SK-N-SH (cell line): Measurements from ENCODE around the gene GALNT12.

Experiments used
- CHD2 ChIP-seq: fragments of 150-350 bp; IDR thresholded peaks from 2 replicates; pipeline ENCODE4 v1.6.1; 2018; ENCODE audit warnings: low read length; ENCODE audit not compliant: partially characterized antibody
- CTCF ChIP-seq: fragments of 200-600 bp; sonication (generic); IDR thresholded peaks from 2 replicates; pipeline ENCODE4 v1.6.1; 2017; ENCODE audit warnings: antibody characterized with exemption, mild to moderate bottlenecking, moderate library complexity
- ELF1 ChIP-seq: IDR thresholded peaks from 2 replicates; pipeline ENCODE4 v1.4.0; 2012
- EP300 ChIP-seq, 2 experiments: IDR thresholded peaks; 2 replicates each; pipeline versions ENCODE4 v1.4.0 to v1.6.1; 2012; ENCODE audit warnings: borderline replicate concordance in 1 of 2, low read depth in 1 of 2, low read length in 1 of 2
- EZH2phosphoT487 ChIP-seq: fragments of 200-600 bp; sonication (generic); IDR thresholded peaks from 2 replicates; pipeline ENCODE4 v1.6.1; 2017; ENCODE audit warnings: low read depth, mixed run types, mild to moderate bottlenecking, antibody characterized with exemption, moderate library complexity, borderline replicate concordance
- GABPA ChIP-seq: IDR thresholded peaks from 2 replicates; pipeline ENCODE4 v1.4.0; 2012; ENCODE audit warnings: low read depth, mild to moderate bottlenecking
- JUND ChIP-seq: IDR thresholded peaks from 2 replicates; pipeline ENCODE4 v1.4.0; 2012
- PBX3 ChIP-seq: IDR thresholded peaks from 2 replicates; pipeline ENCODE4; 2012
- RAD21 ChIP-seq: IDR thresholded peaks from 2 replicates; pipeline ENCODE4 v1.6.1; 2012; ENCODE audit warnings: mild to moderate bottlenecking, low read length
- RXRA ChIP-seq: IDR thresholded peaks from 2 replicates; pipeline ENCODE4 v1.4.0; 2012; ENCODE audit warnings: low read depth, mild to moderate bottlenecking, borderline replicate concordance
- TAF1 ChIP-seq: IDR thresholded peaks from 2 replicates; pipeline ENCODE4 v1.6.1; 2012; ENCODE audit warnings: low read depth, mild to moderate bottlenecking, low read length, moderate library complexity, borderline replicate concordance
- TEAD4 ChIP-seq: IDR thresholded peaks from 2 replicates; pipeline ENCODE4 v1.4.0; 2012; ENCODE audit warnings: mild to moderate bottlenecking, borderline replicate concordance; ENCODE audit not compliant: insufficient read depth
- USF1 ChIP-seq: IDR thresholded peaks from 2 replicates; pipeline ENCODE4 v1.4.0; 2012; ENCODE audit warnings: low read depth, borderline replicate concordance

- TF ChIP-seq CTCF (no peak), USF1 (no peak), CHD2 (no peak), RXRA (no peak), EP300 (IDR thresholded peaks at IDR 0.05; ENCODE audit: borderline replicate concordance in 1 of 2, low read depth in 1 of 2, low read length in 1 of 2) (no peak), EZH2phosphoT487 (no peak), RAD21 (no peak), GABPA (no peak), PBX3 (no peak), JUND (no peak), ELF1 (no peak), TEAD4 (no peak), TAF1 (no peak)
These were observed 335 bp downstream of the GALNT12 start for GRCh38 chr9:98807814-98808195.
